Gastroesophageal sphincter (tissue), 3 donors: Measurements from ENCODE around the gene DUSP10.

ENCODE experiments used
- CTCF ChIP-seq, 4 experiments: fragments of 200-600 bp in 2 of 4; fragments of 450-650 bp in 2 of 4; sonication (generic) in 1 of 4; IDR thresholded peaks; one replicate each; pipeline ENCODE4 v1.5.1; 2017 to 2019; ENCODE audit warnings: antibody characterized with exemption in 4 of 4, mild to moderate bottlenecking in 2 of 4, moderate library complexity in 2 of 4
- EP300 ChIP-seq: sonication (generic); formaldehyde crosslinking; IDR thresholded peaks from one replicate; pipeline ENCODE4 v1.6.1; 2017; ENCODE audit warnings: antibody characterized with exemption, mild to moderate bottlenecking
- POLR2A ChIP-seq, 2 donors: fragments of 450-650 bp; IDR thresholded peaks; one replicate each; pipeline ENCODE4 v1.6.1; 2017; ENCODE audit warnings: antibody characterized with exemption in 2 of 2, mild to moderate bottlenecking in 2 of 2, moderate library complexity in 1 of 2
- POLR2AphosphoS5 ChIP-seq: sonication (generic); formaldehyde crosslinking; IDR thresholded peaks from one replicate; pipeline ENCODE4 v1.6.1; 2017; ENCODE audit warnings: antibody characterized with exemption

DNA sequence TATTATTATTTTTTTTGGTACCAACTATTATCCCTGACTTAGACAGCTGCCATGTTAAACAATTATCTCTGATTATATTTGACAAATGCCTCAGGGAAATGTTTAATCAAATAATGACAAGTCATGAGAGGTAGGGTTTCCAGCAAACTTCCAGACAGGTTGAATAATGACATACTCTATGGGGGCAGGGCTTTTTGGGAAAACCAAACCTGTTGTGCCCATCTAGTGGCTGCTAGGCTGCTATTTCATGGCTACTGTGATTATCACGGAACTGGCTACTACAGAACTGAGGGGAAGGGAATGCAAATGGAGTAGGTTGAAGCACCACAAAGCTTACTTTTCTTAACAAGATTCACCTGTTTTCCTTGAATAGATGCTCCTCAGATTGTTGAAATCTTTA, 77.6 kb downstream of the DUSP10 start:
- TF ChIP-seq POLR2A (IDR thresholded peaks at IDR 0.05) (no peak), CTCF (IDR thresholded peaks at IDR 0.05) (no peak), EP300 (no peak), POLR2AphosphoS5 (no peak)
